Posterior cingulate gyrus (tissue), 11 donors: ENCODE data around the gene GJC3.
"Not testable (repeated sequence)": the region's sequence is repeated elsewhere in the genome, so short reads cannot be mapped to it uniquely, and the experiment has no call there.

Experiments used
- DNase-seq, 10 donors: peaks; one replicate each; pipeline versions ENCODE4 v3.0.0 to v3.0.0-alpha.2; 2020 to 2021; ENCODE audit warnings: mixed read lengths in 3 of 10
- intact Hi-C: fragments of 100-400 bp; cut with DNase I; formaldehyde crosslinking; loops from one replicate; pipeline ENCODE4 v1.15.1; 2023

GJC3 gene, protein sequence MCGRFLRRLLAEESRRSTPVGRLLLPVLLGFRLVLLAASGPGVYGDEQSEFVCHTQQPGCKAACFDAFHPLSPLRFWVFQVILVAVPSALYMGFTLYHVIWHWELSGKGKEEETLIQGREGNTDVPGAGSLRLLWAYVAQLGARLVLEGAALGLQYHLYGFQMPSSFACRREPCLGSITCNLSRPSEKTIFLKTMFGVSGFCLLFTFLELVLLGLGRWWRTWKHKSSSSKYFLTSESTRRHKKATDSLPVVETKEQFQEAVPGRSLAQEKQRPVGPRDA

DNA sequence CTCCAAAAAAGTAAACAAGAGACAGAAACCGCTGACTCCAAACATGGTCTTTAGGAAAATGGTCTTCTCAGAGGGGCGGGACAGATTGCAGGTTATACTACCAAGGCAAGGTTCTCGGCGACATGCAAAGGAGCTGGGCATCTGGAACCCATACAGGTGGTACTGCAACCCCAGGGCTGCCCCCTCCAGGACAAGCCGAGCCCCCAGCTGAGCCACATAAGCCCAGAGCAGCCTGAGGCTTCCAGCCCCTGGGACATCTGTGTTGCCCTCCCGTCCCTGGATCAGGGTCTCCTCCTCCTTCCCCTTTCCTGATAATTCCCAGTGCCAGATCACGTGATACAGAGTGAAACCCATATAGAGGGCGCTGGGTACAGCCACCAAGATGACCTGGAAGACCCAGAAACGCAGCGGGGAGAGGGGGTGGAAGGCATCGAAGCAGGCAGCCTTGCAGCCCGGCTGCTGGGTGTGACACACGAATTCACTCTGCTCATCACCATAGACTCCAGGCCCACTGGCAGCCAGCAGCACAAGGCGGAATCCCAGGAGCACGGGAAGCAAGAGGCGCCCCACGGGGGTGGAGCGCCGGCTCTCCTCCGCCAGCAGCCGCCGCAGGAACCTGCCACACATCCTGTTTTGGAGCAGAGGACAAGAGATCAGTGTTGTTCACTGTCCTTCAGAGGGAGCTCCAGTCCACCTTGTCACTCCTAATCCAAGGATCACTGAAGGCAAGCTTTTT, at the start of gene GJC3:
GJC3 (minus strand) TSS at position 627 of the 736 bp plus-strand sequence; CDS start at position 627, 0 bp downstream.
- peak in 9 of 10 donors; percentile 11 to 93 (median 41) for DNase-seq
- intact Hi-C loops: no loop called here

DNA sequence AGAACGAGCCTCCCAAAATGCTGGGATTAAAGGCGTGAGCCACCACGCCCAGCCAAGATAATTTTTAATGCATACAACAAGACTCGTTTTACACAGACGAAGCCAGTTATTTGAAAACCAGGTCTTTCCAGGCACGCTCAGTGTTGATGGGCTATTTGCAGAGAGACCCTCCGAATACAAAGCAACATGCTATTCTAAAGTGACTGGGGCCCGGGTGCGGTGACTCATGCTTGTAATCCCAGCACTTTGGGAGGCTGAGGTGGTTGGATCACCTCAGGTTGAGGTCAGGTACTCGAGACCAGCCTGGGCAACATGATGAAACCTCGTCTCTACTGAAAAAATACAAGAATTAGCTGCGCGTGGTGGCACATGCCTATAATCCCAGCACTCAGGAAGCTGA, 47.2 kb upstream of the GJC3 start:
- intact Hi-C loops: no loop called here
- no peak for DNase-seq

DNA sequence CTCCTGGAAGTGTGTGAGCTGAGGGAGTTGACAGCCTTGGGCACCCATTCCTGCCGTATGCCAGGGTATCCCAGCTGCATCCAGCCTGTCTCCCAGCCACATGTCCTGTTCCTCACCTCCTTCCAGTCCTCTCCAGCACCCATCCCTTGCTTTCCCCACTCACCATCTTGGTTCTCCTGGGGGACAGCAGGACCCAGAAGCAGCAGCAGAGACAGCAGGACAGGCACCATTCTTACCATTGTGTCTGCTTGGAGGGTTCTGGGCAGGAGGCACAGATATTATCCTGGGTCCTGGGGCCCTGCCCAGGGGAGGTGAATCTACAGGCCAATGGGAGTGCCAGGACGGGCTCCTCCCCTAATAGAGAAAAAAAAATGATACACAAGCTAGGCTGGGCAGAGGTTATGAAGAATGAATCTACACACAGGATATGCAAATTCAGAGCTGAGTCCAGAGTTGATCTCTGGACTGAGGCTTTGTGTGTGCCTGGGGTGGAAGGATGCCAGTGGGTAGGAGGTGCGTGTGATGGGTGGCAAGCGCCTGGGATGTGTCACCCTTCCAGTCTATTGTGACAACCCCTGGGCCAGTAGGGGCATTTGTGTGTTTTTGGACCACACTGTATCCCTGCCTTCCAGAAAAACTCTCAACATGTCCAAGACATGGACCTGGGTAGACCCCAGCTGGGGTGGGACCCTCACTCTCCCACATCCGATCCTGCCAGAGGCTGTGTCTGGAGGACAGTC, 46.5 kb upstream of the GJC3 start, which contains the start of gene AZGP1:
AZGP1 (minus strand) TSS at position 250 of the 740 bp plus-strand sequence; CDS start at position 239, 11 bp downstream.
- intact Hi-C loops: no loop called here
- peak in 4 of 10 donors; percentile 30 to 74 (median 42) for DNase-seq

DNA sequence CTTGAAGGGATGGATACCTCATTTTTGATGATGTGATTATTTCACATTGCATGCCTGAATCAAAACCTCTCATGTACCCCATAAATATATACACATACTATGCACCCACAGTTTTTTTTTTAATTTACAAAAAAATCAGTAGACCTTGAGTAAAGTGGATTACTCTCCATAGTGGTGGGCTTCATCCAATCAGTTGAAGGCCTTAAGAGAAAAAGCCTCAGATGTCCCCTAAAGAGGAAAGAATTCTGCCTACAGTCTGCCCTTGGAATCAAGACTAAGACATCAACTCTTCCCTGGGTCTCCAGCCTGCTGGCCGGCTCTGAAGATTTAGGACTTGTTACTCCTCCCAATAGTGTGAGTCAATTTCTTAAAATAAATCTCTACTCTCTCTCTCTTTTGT, 45.3 kb upstream of the GJC3 start:
- intact Hi-C loops: no loop called here
- no peak for DNase-seq

DNA sequence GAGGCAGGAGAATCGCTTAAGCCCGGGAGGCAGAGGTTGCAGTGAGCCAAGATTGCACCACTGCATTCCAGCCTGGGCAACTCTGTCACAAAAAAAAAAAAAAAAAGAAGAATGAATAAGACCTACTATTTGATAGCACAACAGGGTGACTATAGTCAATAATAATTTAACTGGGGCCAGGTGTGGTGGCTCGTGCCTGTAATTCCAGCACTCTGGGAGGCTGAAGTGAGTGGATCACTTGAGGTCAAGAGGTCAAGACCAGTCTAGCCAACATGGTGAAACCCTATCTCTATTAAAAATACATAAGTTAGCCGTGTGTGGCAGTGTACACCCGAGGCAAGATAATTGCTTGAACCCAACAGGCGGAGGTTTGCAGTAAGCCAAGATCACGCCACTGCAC, 44.4 kb upstream of the GJC3 start:
- intact Hi-C loops, DNase-seq: not testable (repeated sequence)

DNA sequence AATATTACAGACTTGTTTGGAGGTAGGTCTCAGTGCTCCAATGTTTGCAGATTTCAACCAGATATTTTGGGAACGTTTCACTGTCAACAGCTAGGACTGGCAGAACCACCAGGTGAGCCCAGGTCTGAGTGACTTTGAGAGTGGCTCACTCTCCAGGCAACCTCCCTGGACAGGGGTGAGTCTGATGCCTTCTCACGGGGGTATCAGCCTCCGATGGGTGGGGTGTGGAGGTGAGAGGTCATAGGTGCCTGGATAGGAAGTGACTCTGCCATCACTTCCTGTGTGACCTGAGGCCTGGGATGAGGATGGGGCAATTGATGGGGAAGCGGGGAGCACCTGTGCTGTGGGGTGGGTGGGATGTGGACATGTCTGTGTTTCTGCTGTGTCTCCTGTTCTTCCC, 41.8 kb upstream of the GJC3 start:
- intact Hi-C loops: no loop called here

DNA sequence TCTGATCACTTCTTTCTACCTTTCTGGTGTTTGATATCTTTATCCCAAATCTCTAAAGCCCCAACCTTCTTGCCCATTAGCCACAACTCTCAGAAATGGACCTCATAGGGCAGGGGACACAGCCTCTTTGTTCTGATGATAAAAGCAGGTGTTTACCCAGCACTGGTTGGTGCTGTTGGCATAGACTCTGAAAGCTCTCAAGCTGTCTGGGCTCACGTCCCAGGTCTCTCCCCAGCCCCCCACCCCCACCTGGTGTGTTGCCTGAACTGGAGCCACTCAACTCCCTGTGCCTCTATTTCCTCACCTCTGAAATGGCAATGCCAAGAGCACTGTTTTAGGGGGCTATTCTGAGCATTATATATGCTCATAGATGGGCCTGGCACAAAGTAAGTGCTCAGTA, 40.4 kb upstream of the GJC3 start:
- DNase-seq, intact Hi-C loops: not testable (repeated sequence)

More for the DNA sequence above, 41.8 kb upstream of the GJC3 start:
- no peak for DNase-seq

DNA sequence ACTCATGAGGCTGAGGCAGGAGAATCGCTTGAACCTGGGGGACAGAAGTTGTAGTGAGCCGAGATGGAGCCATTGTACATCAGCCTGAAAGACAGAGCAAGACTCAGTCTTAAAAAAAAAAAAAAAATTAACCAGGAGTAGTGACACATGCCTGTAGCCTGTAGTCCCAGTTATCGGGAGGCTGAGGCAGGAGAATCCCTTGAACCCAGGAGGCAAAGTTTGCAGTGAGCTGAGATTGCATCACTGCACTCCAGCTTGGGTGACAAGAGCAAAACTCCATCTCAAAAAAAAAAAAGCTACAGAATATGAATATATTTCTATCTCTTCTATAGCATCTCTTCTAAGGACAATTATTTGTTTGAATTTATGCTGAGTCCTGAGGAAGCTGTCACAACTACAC, 39.9 kb upstream of the GJC3 start:
- DNase-seq: no peak

DNA sequence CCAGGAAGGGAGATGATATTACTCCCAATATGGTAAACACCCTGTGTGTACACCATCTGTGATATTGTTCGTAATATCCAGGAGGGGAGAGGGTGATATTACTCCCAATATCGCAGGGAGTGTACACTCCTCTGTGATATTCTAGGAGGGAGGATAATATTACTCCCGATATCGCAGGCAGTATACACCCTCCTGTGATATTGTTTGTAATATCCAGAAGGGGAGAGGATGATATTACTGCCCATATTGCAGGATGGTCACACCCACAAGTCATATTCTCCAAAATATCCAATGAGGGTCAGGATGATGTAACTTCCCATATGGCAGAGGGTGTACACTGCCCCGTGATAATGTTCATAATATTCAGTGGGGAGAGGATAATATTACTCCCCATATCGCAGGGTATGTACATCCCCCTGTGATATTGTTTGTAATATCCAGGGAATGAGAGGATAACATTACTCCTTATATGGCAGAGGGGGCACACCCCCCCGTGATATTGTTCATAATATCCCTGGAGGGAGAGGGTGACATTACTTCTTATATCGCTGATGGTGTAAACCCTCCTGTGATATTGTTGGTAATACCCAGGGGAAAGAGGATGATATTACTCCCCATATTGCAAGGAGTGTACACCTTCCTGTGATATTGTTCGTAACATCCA, 29.3 kb upstream of the GJC3 start:
- no peak for DNase-seq
- intact Hi-C loops: no loop called here

More for the DNA sequence above, 39.9 kb upstream of the GJC3 start:
- intact Hi-C loops: no loop called here

DNA sequence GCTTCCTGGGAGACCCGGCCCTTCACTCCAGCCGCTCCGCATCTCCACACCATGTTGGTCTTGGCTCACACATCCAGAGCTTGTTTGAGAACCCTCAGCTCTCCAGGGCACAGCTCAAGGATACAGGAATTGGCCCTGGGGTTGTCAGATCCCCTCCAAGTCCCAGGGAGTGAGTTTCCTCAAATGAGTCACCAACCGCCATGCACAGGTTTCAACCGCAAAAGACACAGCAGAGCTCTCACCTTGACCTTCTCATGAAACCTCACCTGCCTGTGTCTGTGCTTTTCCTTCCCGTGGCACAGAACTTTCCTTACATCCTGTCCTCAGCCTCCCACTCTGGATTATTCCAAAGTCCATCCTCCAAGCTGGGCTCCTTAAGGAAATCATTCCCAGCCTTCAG, 25.8 kb upstream of the GJC3 start:
- intact Hi-C loops: no loop called here
- no peak for DNase-seq

DNA sequence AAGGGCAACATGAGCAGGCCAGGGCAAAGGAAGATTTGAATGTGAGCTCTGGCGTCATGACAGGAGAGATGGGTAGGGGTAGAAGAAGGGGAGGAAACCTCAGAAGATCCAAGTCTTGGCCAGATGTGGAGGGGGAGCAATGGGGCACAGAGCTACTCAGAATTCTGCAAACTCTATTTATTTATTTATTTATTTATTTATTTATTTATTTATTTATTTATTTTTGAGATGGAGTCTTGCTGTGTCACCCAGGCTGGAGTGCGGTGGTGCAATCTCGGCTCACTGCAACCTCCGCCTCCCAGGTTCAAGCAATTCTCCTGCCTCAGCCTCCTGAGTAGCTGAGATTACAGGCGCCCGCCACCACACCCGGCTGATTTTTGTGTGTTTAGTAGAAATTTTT, 25.2 kb upstream of the GJC3 start:
- intact Hi-C loops, DNase-seq: not testable (repeated sequence)

DNA sequence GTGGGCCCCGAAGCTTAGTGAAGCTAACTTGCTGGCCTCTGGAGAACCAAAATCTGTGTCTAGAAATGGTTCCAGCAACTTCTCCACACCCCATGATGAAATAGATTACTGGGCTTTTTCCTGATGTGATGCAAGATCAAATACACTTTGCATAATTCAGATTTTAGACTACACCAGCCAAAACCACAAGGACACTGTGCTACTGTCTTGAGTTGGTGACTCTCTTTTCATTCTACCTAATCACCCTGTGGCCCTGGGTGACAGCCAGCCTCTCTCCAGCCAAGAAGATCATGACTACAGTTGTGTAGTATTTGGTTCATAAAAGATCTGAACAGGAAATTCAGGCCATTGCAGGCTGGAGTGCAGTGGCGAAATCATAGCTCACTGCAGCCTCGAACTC, 24.2 kb upstream of the GJC3 start:
- intact Hi-C loops: no loop called here

DNA sequence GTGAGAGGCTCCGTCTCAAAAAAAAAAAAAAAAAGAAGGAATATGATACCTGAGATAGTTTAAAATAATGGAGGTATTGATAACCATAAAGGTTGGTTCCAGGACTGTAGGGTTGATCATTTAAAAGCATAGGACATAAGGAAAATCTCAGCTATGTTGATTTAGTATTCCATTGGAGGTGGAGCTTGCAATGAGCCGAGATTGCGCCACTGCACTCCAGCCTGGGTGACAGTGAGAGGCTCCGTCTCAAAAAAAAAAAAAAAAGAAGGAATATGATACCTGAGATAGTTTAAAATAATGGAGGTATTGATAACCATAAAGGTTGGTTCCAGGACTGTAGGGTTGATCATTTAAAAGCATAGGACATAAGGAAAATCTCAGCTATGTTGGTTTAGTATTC, 23.2 kb upstream of the GJC3 start:
- intact Hi-C loops, DNase-seq: not testable (repeated sequence)

More for the DNA sequence above, 24.2 kb upstream of the GJC3 start:
- no peak for DNase-seq

DNA sequence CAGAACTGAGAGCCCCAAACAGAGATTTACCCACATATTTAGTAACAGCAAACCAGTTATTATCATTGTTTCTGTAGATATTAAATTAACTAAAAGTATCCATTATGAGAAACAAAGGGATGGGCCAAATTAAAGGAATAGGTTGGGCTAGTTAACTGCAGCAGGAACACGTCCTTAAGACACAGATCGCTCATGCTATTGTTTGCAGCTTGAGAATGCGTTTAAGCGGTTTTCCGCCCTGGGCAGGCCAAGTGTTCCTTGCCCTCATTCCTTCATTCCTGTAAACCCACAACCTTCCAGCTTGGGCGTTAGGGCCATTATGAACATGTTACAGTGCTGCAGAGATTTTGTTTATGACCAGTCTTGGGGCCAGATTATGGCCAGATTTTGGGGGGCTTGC, 21.4 kb upstream of the GJC3 start:
- intact Hi-C loops, DNase-seq: not testable (repeated sequence)

DNA sequence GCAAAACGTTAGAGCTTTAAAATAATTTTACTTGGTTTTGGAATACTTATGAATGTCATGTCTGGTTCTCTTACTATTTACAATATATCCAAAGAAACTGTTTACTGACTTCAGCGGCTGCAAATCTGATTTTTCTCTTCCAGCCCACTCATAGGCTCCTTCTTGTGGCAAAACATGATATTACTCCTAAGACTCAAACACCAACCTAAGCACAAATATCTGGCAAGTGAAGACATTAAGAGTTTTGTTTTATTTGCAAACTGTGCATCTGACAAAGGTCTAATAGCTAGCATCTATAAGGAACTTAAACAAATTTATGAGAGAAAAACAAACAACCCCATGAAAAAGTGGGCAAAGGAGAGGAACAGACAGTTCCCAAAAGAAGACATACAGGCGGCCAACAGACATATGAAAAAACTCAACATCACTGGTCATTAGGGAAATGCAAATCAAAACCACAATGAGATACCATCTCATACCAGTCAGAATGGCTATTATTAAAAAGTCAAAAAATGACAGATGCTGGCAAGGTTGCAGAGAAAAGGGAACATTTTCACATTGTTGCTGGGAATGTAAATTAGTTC, 20.3 kb upstream of the GJC3 start:
- DNase-seq: no peak
- intact Hi-C loops: no loop called here

DNA sequence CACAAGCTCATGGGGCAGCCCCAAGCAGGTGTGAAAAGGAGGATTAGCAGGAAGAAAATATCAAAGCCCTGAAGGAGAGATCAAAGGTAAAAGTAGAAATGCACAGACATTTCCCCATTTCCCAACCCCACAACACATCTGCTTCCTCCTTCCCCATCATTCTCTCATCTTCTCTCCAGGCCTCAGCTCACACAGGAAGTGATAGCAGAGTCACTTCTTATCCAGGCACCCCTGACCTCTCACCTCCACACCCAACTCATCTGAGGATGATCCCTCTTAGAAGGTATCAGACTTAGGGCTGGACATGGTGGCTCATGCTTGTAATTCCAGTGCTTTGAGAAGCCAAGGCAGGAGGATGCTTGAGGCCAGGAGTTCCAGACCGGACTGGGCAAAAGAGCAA, 18.2 kb upstream of the GJC3 start:
- intact Hi-C loops: no loop called here
- no peak for DNase-seq

DNA sequence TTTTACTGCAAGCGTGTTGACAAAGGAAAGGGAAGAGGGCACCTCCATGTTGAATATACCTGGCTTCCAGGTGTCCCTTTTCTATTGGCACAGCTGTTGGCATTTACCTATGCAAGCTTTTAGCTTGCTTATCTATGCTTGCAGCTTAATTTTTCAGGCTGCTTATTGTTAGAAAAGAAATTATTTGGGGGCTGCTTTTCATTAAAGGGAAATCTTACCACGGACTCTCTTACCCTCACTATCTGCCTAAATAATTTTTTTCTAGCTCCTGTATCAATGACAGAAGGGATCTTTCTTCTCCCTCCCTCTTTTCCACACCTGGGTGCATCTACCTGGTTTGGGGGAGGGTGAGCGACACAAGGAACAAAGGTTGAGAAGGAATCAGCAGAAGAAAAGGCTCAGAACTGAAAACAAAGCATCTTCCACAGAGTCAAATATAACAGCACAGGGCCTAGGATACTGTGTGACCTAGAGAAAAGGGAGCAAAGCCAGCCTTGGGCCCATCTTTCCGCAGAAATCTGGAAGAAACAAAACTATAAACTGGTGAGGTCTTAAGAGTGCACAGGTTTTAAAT, 15.2 kb upstream of the GJC3 start:
- intact Hi-C loops: no loop called here
- DNase-seq: no peak

DNA sequence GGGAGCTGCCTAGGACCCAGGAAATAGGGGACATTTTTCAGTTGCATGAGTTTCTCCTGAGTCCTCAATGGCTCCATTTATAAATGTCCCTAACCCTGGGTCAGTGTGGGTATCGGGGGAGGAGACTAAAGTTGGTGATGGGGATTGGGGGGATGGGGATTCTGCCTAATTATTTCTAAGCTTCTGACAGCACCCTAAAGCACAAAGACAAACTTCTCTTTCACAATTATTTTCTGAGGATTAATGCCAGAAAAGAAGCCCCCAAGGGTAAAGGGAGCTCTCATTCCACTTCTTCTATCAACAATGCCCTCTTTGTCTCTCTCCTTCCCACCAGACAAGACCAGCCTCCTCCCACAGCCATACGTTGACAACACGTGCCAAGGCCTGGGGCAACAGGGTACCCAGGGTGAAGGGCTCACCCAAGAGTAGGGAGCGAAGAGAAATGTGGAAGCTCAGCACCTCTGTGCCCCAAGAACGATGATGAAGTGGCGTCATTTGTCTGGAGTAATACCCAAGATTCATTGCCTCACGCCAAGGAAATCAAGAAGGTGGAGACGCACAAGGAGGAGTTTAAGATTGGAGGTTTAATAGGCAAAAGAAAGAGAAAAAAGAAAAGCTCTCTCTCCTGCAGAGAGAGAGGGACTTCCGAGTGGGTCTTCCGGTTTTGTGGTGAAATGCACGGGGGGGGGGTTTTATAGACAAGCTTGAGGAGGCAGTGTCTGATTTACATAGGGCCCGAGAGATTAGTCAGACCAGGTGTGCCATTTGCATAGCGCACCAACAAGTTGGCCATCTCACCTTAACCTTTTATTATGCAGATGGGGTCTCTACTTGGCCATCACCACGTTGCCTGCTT, 14.4 kb upstream of the GJC3 start:
- intact Hi-C loops: no loop called here
- no peak for DNase-seq

DNA sequence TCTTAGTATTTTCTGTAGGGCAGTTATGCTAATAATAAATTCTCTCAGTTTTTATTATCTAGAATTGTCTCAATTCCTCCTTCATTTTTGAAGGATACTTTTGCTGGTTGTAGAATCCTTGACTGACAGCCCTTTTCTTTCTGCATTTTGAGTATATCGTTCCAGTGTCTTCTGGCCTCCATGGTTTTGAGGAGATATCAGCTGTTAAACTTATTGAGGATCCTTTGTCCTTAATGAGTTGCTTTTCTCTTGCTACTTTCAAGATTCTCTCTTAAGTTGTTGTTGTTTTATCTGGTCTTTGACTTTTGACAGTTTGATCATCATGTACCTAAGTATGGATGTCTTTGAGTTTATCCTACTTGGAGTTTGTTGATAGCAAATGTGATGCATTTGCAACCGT, 8.9 kb upstream of the GJC3 start:
- no peak for DNase-seq
- intact Hi-C loops: no loop called here
